ENCODE results near the gene ALX4. TPM values are rescaled to one million over a fixed set of nuclear protein-coding genes. Genes with fewer than 3 reads are reported as not detected.

ALX4 gene
- total RNA-seq, 4 donors from 2014 or later: not detected

GRCh38 chr11:44257338-44258189 lies 52.4 kb downstream of the ALX4 start:
- in situ Hi-C loops (cut with MboI; ENCODE audit: low pct_ligation_motif_present in 1 of 4, low pct_unique_long_range_greater_than_20kb in 1 of 4, low sequenced_read_pairs in 3 of 4): no loop called here
- Histone ChIP-seq H3K9me3 (peaks cover 6 to 10% of the 10 kb centered on the region in 2 donors), H3K4me1 (no peaks in the 10 kb centered on the region), H3K27ac (no peak overlapping the region), H3K36me3 (no peaks in the 10 kb centered on the region), H3K4me3 (no peak overlapping the region), H3K27me3 (no peaks in the 10 kb centered on the region)
- intact Hi-C loops (cut with DNase I; ENCODE audit: low total_unique reads): no loop called here
- DNase-seq: no peak
- 85 to 91% methylated on average over 2 to 8 of the region's 8 CpGs for WGBS, 2 donors (ENCODE audit: low coverage in 1 of 2)
- TF ChIP-seq EP300 (IDR thresholded peaks at IDR 0.05; ENCODE audit: low read depth) (no peak), CTCF (IDR thresholded peaks at IDR 0.05) (no peak), POLR2AphosphoS5 (IDR thresholded peaks at IDR 0.05) (no peak), POLR2A (IDR thresholded peaks at IDR 0.05) (no peak)

GRCh38 chr11:44256673-44257291 lies 53.2 kb downstream of the ALX4 start:
- 63 to 86% methylated on average over 1 to 4 of the region's 4 CpGs for WGBS, 2 donors (ENCODE audit: low coverage in 1 of 2)

GRCh38 chr11:44255406-44256071 lies 54.4 kb downstream of the ALX4 start:
- Histone ChIP-seq H3K9me3 (peaks cover 12 to 16% of the 10 kb centered on the region in 2 donors), H3K36me3 (no peaks in the 10 kb centered on the region), H3K4me1 (no peaks in the 10 kb centered on the region), H3K4me3 (no peak overlapping the region), H3K27me3 (no peaks in the 10 kb centered on the region), H3K27ac (no peak overlapping the region)
- in situ Hi-C loops (cut with MboI; ENCODE audit: low pct_ligation_motif_present in 1 of 4, low pct_unique_long_range_greater_than_20kb in 1 of 4, low sequenced_read_pairs in 3 of 4) (no loop called here), intact Hi-C loops (cut with DNase I; ENCODE audit: low total_unique reads) (no loop called here)
- no peak for DNase-seq
- no peak for TF ChIP-seq CTCF (IDR thresholded peaks at IDR 0.05)
- TF ChIP-seq EP300 (IDR thresholded peaks at IDR 0.05; ENCODE audit: low read depth): no peak
- no peak for TF ChIP-seq POLR2AphosphoS5 (IDR thresholded peaks at IDR 0.05)
- no peak for TF ChIP-seq POLR2A (IDR thresholded peaks at IDR 0.05)
- WGBS, 2 donors (ENCODE audit: low coverage in 1 of 2): 76 to 88% methylated on average over 6 of the region's 6 CpGs

More at GRCh38 chr11:44256673-44257291, 53.2 kb downstream of the ALX4 start:
- intact Hi-C loops (cut with DNase I; ENCODE audit: low total_unique reads): no loop called here
- TF ChIP-seq EP300 (IDR thresholded peaks at IDR 0.05; ENCODE audit: low read depth) (no peak), POLR2AphosphoS5 (IDR thresholded peaks at IDR 0.05) (no peak)
- no peak overlapping the region for H3K27ac ChIP-seq
- in situ Hi-C loops (cut with MboI; ENCODE audit: low pct_ligation_motif_present in 1 of 4, low pct_unique_long_range_greater_than_20kb in 1 of 4, low sequenced_read_pairs in 3 of 4): no loop called here
- H3K4me3 ChIP-seq: no peak overlapping the region
- no peaks in the 10 kb centered on the region for H3K4me1 ChIP-seq
- DNase-seq: no peak
- no peaks in the 10 kb centered on the region for H3K27me3 ChIP-seq
- H3K36me3 ChIP-seq: no peaks in the 10 kb centered on the region
- H3K9me3 ChIP-seq: peaks cover 12 to 16% of the 10 kb centered on the region in 2 donors

GRCh38 chr11:44252999-44253602 lies 56.8 kb downstream of the ALX4 start:
- 93 to 97% methylated on average over 2 of the region's 2 CpGs for WGBS, 2 donors (ENCODE audit: low coverage in 1 of 2)
- no peaks in the 10 kb centered on the region for H3K36me3 ChIP-seq
- in situ Hi-C loops (cut with MboI; ENCODE audit: low pct_ligation_motif_present in 1 of 4, low pct_unique_long_range_greater_than_20kb in 1 of 4, low sequenced_read_pairs in 3 of 4) (no loop called here), intact Hi-C loops (cut with DNase I; ENCODE audit: low total_unique reads) (no loop called here)
- no peak for DNase-seq
- TF ChIP-seq POLR2AphosphoS5 (IDR thresholded peaks at IDR 0.05) (no peak), POLR2A (IDR thresholded peaks at IDR 0.05) (no peak), CTCF (IDR thresholded peaks at IDR 0.05) (no peak), EP300 (IDR thresholded peaks at IDR 0.05; ENCODE audit: low read depth) (no peak)
- no peak overlapping the region for H3K27ac ChIP-seq
- peaks cover 12 to 16% of the 10 kb centered on the region in 2 donors for H3K9me3 ChIP-seq
- no peaks in the 10 kb centered on the region for H3K4me1 ChIP-seq
- H3K27me3 ChIP-seq: no peaks in the 10 kb centered on the region
- no peak overlapping the region for H3K4me3 ChIP-seq
